NCI-H2227 (cell line): ENCODE results near the gene SERPINA3.
"Not testable (repeated sequence)": the region's sequence is repeated elsewhere in the genome, so short reads cannot be mapped to it uniquely, and the experiment has no call there.

ENCODE experiments used
- DNase-seq: peaks from one replicate; lab custom pipeline; 2025; ENCODE audit not compliant: unreplicated experiment; lab: John Stamatoyannopoulos, UW

The SERPINA3 gene

GRCh38 chr14:94612174-94612573 lies at the start of gene SERPINA3:
Gene SERPINA3 (plus strand): TSS chr14:94612391. CDS start chr14:94614442, 2,051 bp downstream.
- no peak for DNase-seq

DNA sequence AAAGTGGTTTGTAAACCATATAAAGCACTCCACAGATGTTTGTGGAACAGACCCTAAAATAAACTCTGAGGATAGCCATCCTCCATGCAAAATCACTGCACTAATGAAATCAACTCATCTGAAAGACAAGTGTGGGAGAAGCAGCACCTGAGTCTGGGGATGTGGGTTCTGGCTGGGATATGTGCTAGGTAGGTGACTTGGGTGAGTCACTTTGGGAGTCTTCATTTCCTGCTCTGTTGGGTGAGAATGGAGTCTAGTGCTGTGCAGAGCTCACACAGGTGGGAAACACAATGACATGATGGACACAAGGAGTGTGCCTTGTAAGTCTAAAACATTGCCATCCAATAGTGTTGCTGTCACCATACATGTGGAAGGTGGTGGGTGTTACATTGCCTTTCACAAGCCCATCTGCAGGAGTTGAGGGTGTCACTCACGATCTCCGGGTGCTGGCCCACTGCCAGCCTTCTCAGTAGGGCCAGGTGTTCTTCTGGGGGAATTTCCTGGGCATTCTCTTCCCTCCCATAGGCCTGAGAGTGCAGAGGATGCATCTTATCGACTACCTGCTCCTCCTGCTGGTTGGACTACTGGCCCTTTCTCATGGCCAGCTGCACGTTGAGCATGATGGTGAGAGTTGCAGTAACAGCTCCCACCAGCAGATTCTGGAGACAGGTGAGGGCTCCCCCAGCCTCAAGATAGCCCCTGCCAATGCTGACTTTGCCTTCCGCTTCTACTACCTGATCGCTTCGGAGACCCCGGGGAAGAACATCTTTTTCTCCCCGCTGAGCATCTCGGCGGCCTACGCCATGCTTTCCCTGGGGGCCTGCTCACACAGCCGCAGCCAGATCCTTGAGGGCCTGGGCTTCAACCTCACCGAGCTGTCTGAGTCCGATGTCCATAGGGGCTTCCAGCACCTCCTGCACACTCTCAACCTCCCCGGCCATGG lies 49.0 kb upstream of the SERPINA3 start:
- no peak for DNase-seq

DNA sequence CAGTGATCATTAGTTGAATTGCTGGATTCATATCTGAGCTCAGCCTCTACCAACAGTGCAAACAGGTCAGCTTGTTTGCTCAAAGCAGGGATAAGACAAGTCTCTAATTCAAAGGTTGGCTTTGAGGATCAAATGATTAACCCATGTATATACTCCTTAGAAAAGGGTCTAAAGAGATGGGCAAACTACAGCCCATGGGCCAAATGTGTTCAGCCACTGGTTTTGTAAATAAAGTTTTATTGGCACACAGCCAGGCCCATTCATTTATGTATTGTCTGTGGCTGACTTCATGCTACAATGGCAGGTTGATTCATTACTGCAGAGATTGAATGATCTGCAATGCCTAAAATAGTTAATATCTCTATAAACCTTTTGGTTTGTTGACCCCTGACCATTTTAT lies 47.8 kb upstream of the SERPINA3 start:
- no peak for DNase-seq

DNA sequence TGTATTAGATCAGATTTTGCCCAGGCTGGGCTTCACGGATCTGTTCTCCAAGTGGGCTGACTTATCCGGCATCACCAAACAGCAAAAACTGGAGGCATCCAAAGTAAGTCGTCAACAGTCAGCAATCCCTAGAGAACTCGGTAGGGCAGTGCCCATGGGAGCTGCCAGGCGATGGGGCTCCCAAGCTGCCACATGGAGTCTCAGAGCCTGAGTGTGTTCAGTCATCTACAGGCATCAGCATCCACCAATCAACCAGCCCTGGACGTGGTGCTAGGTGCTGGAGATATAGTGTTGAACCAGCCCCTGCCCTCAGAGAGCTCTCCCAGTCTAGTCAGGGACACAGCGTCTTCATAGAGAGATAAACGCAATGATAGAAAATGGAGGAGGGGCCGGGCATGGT lies 44.0 kb upstream of the SERPINA3 start:
- no peak for DNase-seq

- no peak for DNase-seq
Measured at GRCh38 chr14:94569381-94570001, 42.7 kb upstream of the SERPINA3 start.

- DNase-seq, result no peak
Measured at GRCh38 chr14:94570002-94570400, 42.2 kb upstream of the SERPINA3 start.

DNA sequence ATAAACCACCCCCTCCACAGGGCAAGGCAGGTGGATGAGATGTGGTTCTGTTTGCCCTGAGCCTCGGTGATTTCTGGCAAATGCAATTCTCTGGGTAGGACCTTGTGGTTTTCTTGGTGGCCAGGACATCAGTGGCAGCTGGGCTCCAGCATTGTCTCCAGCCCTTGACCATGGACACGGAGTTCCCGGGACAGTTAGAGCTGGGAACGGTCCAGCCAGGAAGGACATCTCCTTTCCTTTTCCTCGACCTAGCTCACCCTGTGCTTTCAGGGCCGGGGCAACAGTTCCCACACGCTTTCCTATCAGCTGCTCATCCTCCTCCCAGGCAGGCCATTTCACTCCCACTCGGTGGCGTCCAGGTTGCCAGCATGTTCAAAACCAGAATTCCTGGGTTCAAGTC lies 41.8 kb upstream of the SERPINA3 start:
- no peak for DNase-seq

- DNase-seq, result no peak
Measured at GRCh38 chr14:94571395-94571794, 40.8 kb upstream of the SERPINA3 start.

GRCh38 chr14:94571950-94572349 lies 40.2 kb upstream of the SERPINA3 start:
- DNase-seq, result no peak

GRCh38 chr14:94572637-94573303 lies 39.4 kb upstream of the SERPINA3 start:
- DNase-seq, result no peak

- DNase-seq, result no peak
Measured at GRCh38 chr14:94573475-94574277, 38.5 kb upstream of the SERPINA3 start.

- DNase-seq, result no peak
Measured at GRCh38 chr14:94574336-94574735, 37.9 kb upstream of the SERPINA3 start.

DNA sequence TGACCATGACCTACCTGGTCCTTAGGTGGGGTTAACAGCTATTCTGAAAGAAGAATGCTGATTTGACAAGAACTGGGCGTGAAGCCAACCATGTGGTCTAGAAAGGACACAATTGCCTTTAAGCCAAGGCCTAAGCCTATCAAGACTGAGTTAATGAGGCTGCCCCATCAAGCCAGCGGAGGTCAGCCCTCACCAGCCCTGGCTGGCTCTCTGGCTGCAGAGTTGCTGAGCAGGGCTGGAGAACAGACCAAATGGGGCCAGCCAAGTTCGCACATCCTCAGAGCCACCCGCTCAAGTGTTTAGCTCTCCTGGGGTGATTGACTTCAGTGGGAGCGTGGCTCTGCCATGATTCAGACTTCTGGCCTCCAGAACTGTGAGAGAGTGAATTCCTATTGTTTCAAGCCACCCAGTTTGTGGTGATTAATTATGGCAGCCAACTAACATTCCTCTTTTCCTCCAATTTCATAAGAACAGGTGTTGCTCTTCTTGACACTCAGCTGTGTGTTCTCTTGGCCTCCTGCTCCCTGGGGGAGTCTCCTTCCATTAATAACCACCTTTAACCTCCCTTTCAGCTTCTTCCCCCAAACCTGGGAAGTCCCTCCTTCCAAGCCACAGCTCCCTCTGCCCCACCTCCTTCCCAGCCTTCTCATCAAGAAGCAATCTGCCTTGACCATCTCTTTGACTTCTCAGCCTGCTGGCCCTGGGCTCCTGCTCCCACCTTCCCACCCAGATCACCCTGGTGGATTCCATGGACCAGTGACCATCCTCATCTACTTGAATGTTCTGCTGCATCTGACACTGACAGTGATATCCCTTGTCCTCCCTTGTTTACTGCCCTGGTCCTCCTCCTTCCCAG lies 36.2 kb upstream of the SERPINA3 start:
- no peak for DNase-seq

DNA sequence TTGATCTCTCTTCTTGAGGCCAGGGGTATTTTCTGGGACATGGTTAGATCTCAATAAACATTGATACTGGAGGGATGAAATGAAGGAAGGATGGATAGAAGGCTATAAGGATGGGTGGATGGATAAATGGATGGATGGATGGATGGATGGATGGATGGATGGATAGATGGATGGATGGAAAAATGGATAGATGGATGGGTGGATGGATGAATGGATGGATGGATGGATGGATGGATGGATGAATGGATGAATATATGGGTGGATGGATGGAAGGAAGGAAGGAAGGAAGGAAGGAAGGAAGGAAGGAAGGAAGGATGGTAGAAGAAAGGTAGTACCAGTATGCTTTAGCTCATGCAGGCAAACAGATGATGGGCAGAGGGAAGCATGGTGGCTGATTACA lies 34.7 kb upstream of the SERPINA3 start:
- DNase-seq, result not testable (repeated sequence)

DNA sequence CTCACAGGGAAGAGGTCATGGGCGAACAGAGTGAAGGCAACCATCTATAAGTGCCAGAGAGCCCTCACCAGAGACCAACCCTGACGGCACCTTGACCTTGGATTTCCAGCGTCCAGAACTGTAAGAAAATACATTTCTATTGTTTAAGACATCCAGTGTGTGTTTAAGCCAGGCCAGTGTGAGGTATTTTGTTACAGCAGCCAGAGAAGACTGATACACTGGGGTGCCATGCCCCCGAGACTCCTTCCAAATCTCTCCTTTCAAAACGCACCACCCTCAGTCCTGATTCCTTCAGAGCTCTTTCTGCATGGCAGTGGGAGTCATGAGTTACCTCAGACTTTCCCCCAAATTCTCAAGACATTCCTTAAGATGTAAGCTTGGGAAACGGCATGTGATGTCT lies 33.5 kb upstream of the SERPINA3 start:
- no peak for DNase-seq

DNA sequence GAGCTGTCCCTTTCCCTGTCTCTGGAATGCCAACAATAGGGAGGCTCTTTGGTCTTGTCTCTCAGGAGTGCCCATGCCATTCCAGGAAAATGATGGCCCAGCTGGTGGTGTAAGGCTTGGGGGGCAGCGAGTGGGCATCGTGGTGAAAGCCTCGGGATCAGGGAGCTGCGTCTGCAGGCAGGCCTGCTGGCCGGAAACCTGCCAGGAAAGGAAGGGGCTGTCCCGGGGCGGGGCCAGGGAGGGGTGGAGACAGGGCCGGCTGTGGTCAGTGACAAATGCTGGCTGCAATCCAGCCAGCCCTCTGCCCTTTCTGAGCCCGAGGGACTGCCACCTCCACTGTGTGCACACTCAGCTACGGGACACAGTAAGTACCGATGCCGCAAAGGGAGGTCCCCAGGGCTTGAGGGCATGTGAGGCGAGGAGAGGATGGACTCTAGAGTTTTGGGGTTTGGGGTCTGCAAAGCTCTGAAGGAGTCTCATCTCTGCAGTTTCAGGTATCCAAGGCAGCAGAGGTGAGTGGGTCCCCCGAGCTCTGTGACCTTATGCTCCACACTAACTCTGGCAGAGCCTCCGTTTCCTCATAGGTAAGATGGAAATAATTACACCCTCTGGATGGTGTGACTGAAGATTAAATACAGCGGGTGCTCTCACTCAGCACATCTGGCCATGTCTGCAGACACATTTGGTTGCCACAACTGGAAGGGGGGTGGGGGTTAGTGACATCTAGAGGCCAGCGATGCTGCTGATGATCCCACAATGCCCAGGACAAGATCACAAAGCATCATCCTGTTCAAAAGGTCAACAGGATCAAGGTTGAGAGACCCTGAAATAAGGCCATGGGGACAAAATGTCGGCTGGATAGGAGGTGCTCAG lies 30.8 kb upstream of the SERPINA3 start, which contains the start of gene SERPINA5:
TSS of gene SERPINA5 (plus strand) at position 300 of the 873 bp plus-strand sequence. CDS start 5,937 bp downstream, outside the sequence.
- DNase-seq, result no peak

- DNase-seq, result no peak
Measured at GRCh38 chr14:94582199-94582750, 29.9 kb upstream of the SERPINA3 start.

- DNase-seq, result no peak
Measured at GRCh38 chr14:94582851-94583250, 29.3 kb upstream of the SERPINA3 start.

DNA sequence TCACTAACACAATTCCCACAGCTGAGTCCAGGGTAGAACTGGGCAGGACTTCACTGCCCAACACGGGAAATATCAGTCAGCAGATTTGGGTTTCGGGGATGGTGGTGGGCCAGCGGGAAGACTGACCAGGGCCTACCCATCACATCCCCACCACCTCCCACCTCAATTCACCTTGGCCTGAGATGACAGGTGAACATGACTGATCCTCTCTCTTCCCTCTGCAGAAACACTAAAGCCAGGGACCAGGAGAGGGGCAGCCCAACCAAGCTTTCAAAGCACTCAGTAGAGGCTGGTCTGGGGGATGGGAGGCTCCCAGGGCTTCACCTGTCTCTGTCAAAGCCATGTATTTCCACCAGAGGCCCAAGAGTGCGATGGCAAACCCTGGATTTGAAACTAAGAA lies 28.6 kb upstream of the SERPINA3 start:
- no peak for DNase-seq
